HG02763 (cell line): ENCODE data around the gene ST14.
"Not testable (repeated sequence)": the region's sequence is repeated elsewhere in the genome, so short reads cannot be mapped to it uniquely, and the experiment has no call there.

Experiments used
- ATAC-seq: cut with Tn5 transposase; IDR thresholded peaks from one replicate; pipeline ENCODE4 v1.9.1; 2021; ENCODE audit warnings: mild to moderate bottlenecking, moderate library complexity; ENCODE audit not compliant: unreplicated experiment

Gene ST14

GRCh38 chr11:130163346-130164220, 4.0 kb downstream of the ST14 start:
- ATAC-seq: no peak

DNA sequence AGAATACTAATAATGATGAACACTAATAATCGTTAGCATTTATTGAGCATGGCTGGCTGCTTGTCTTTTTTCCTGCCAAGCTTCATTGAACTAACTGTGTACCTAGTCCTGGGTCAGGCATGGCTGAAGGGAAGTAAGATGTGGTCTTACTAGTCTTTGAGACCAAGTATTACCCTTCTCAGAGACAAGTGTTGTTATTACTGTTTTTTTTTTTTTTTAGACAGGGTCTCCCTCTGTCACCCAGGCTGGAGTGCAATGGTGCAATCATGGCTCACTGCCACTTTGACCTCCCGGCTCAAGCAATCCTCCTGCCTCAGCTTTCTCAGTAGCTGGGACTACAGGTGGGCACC, 4.6 kb downstream of the ST14 start:
- no peak for ATAC-seq

DNA sequence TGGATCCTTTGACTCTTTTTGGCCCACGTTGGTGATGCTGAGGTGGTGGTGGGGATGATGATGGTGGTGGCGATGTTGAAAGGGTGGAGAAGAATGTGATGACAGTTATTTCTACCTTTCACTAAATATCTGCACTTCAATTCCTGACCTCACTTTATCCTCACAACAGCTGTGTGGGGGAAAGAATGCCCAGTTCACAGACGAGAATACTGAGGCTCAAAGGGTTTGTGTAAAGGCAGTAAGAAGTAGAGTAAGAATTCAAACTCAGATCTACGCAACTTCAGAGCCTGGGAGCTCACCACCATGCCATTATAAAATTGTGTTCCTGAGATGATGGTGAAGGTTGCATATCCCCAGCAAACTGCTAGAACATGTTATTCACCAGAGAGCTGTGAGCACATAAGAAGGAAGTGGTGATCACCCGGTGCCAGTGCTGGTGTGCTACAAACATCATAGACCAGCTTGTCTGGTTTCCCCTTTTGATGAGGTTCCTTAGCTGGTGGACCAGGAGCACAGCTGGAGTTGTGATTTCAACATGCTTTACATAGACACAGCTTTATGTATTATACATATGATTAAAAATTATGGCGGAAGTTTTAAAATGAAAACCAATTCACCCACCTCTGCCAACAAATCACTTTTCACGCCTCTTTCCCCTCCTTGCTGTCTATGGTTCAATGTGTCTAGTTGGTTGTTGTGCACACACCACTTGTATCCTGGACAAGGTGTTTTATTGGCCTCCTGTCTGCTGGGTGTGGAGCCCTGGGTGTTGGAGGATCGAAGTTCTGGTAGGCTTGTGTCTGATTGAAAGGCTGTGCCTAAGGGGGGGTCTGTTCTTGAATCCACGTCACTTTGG, 6.2 kb downstream of the ST14 start:
- ATAC-seq: no peak

DNA sequence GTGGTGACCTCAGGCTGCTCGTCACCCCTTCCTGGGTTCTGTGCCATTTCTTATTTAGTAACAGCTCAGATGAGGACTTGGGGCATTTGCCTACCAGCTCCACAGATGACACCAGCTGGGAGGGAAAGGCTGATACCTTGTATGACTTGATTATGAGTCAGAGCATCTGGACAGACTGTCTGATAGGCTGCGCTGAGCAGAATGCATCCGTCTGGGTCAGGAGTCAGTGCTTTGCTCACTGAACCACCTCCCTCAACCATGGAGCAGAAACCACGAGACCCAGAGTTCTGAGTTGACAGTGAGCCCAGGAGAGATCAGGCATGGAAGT, 6.8 kb downstream of the ST14 start:
- ATAC-seq: no peak

DNA sequence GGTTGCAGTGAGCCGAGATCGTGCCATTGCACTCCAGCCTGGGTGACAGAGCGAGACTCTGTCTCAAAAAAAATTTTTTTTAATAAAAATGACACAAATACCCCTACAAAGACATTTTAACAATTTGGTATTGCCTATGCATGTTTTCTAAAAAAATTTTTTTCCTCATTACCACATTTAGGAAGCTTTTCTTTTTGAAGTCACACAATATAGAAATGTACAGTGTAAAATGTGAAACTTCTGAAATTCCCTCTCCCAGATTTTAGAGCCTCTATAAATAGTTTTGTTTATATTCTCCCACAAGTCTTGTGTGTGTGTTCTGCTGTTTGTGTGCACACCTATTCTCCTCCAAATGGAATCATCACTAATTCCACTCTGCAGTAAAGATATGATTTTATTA, 7.6 kb downstream of the ST14 start:
- no peak for ATAC-seq

DNA sequence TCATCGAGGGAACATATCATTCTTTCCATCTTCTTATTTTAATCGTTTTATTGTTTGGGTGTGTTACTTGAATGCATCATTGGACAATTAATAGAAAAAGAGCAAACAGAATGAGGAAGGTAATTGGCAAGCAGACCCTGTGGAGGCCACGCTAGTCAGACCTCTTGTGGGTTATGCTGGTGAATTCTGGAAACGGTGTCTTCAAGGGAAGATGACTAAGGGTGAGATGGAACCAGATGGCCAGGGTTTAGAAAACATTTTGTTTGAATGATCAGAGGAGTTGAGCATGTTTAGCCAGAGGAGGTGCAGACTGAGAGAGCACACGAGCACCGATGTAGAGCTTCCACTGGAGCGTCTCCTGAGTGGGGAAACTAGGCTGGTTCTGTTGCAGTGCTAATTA, 8.5 kb downstream of the ST14 start:
- ATAC-seq: no peak

GRCh38 chr11:130170345-130170744, 10.8 kb downstream of the ST14 start:
- ATAC-seq: no peak

DNA sequence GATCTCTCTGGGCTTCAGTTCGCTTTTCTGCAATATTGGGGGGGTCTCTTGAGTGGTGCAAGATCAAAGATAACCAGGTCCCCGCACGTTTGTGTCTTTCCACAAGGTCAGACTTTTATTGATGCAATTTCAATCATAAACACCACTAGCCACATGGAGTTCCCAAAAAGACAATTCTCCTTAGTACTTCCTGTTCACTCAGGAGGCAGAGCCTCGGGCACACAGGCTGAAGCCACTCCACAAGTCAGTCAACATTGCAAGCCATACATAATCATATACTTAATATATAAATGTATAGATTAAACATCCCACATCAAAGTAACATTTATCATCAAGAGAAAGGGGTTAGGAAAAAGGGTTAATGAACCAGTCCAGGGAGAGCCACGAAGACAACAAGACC, 12.0 kb downstream of the ST14 start:
- ATAC-seq: no peak

GRCh38 chr11:130172001-130172400, 12.4 kb downstream of the ST14 start:
- not testable (repeated sequence) for ATAC-seq

GRCh38 chr11:130174642-130175041, 15.1 kb downstream of the ST14 start:
- no peak for ATAC-seq

DNA sequence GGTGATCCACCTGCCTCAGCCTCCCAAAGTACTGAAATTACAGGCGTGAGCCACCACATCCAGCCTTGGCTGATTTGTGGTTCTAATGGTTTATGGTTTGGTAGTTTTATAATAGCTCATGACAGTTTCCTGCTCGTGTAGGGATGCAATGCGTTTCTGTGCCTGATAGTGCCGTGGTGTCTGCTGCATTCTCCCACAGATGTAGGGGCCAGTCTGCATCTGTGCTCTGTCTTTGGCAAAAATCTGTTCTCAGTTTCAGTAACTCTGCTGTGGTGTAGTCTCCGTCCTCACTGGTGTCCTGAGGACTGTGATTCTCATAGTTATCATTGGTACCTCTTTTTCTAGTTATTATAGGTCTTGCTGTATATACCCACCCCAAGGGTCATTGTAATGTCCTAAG, 16.3 kb downstream of the ST14 start:
- ATAC-seq: no peak

GRCh38 chr11:130177782-130178181, 18.2 kb downstream of the ST14 start:
- no peak for ATAC-seq

DNA sequence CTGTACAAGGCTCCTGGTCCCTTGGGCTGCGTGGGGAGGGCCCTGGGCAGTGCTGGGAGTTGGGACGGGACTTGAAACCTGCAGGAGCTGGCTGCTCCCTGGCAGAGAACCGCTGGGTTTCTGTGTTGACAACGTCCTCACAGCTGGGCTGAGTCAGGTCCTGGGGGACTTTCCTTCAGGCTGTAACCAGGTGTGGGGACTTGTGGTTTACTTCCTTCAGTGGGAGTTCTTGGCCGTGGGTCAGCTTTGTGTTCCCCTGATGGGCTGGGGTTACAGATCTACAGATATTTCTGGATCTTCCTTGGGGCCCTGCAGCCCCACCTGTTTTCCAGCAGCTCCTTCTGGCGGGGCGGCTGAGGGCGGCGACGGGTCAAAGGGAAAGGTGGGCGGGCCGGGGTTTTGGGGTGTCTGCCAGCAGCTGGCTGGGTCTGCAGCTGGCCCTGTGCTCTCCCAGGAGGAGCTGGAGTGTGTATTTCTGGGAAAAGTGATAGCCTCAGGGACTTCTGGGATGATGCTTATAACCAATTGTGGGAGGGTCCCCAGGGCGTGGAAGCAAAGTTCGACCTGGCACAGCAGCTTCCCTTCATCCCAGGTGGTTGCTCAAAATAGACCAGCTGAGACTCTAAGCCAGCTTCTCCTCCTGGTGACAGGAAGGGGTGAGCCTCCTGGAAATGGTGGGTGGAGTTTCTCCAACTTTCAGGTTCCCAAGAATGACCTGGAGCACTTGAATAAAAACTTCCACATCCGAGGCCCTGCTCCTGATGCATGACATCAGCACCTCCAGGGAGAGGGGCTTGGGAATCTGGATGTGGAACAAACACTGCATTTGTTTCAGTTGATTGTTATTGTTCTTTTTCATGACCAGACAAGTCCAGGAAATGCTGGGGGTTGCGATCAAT, 19.1 kb downstream of the ST14 start:
- ATAC-seq: no peak

DNA sequence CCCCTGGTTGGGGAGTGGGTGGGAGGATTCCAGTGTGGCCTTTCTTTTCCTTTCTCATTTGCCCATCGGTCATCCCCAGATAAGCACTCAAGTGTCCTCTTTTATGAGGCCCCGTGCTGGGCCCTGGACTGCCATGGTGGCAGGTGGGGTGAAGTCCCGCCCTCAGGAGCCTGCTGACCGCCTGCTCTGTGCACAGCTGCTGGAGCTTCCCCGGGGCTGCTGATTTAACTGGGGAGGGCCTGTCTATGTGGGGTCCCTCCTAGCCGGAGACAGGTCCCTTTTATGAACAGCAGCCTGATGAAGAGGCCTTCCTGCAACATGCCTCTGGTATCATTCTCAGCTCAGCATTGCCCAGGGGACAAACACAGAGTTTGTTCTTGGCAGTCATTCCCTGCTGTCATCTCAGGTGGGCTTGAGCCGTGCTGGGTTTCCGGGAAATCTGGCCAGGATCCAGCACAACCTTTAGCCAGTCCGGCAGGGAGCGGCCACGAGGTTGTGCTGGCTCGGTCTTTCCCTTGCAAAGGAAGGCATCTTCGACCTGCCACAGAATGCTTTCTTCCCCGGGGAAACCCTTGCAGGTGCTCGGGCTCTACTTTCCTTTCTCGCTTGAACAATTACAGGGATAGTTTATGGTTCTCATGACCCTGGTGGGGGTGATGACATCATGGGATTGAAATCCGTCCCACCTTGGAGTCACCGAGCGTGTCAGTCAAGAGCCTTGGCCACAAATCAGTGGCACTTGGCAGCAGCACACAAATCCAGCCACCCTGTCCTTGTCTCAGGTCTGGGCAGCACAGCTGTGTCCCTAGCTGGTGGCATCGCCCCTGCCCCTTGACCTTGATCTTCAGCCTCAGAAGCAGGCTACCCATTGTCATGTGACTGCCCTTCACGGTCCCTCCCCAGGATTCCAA, 20.1 kb downstream of the ST14 start:
- ATAC-seq: no peak

- ATAC-seq: no peak
Observed at GRCh38 chr11:130180491-130180890, 20.9 kb downstream of the ST14 start.

DNA sequence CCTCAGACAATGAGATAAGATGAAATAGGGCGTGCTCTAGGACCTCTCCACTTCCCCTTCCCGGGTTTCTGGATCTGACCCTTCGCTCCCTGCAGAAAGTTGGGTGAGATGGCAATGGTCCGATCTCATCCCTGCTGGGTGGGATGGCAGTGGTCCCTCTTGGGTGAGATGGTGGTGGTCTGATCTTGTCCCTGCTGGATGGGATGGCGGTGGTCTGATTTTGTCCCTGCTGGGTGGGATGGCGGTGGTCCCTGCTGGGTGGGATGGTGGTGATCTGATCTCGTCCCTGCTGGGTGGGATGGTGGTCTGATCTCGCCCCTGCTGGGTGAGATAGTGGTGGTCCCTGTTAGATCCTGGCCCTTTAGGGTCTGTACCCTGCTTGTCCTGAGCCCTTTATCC, 21.3 kb downstream of the ST14 start:
- no peak for ATAC-seq

DNA sequence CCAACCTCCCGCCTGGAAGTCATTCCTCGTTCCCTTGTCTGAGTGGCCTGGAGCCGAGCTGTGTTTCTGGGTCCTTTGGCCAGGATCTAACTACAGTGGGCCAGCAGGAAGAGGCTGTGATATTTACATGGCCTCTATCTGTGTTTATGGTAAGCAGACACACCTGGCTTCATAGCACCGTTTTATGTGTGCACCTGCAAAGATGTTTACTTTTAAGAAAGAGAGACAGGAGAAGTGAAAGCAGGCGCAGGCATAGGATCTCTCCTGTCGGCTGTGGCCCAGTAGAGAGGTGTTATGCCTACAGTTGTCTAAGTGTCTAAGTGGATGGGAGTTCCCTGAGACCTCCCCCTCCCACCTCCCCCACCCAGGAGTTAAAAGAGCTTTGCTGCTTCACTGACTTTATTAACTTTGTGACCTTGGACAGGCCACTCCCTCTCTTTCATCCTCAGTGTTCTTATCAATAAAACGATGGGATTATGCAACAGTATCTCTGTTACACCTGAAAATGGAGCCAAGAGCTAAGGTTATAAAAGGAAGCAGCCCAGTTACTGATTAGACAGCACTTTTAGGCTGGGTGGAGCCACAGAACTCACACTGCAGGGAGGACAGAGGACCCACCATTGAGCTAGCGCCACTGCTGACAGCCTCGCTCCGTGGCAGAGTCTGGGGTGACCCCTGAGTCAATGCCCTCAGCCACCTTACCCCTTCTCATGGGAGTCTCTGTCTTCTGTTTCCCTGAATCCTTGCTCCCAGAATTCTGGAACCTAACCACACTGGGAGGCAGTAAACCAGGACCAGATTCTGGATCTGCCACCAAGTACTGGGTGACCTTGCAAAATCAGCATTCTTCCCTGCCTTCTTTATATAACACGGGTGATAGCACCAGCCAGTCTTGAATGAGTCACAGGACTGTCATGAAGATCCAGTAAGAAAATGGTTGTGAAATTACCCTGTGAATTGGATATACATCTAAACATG, 22.0 kb downstream of the ST14 start:
- peak; percentile 60 for ATAC-seq

DNA sequence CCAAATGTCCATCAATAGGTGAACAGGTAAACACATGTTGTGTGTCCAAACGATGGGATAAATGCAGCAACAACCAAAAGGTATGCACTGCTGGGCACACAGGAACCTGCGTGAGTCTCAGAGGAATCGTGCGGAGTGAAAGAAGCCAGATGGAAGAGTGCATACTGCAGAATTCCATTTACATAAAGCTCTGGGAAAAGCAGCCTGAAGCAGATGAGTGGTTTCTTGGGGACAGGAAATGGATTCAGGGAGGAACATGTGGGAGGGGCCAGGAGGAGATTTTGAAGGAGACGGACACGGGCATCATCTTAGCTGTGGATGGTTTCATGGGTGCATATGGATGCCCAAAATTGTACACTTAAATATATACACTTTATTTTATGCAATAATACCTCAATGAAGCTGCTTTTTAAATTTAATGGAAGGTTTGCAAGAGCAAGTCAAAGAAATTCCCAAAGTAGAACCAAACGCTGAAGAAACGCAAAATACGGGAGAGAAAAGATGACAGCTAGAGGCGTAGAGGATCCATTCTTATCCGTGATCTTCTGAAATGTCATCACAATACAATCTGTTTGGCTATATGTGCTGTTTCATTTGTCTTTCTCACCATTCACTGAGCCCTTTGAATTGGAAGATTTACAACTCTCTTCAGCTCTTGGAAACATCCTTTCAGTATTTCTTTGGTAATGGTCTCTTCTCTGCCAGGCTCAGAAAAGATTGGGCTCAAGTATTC, 24.5 kb downstream of the ST14 start:
- ATAC-seq: no peak
